K562 treated with DMSO at 1 percent for 12 hours (cell line): Measurements from ENCODE around the gene SUPT5H. TPM values are rescaled to one million over a fixed set of nuclear protein-coding genes. Genes with fewer than 3 reads are reported as not detected.

Experiments
- total RNA-seq: library from RNA; unstranded; fragments of 300-600 nt; gene quantifications from 2 replicates; pipeline ENCODE4 v1.2.3, GENCODE V29; 2022; ENCODE audit not compliant: insufficient read depth

Gene SUPT5H
- total RNA-seq = 87.3 and 120 TPM in 2 replicates

DNA sequence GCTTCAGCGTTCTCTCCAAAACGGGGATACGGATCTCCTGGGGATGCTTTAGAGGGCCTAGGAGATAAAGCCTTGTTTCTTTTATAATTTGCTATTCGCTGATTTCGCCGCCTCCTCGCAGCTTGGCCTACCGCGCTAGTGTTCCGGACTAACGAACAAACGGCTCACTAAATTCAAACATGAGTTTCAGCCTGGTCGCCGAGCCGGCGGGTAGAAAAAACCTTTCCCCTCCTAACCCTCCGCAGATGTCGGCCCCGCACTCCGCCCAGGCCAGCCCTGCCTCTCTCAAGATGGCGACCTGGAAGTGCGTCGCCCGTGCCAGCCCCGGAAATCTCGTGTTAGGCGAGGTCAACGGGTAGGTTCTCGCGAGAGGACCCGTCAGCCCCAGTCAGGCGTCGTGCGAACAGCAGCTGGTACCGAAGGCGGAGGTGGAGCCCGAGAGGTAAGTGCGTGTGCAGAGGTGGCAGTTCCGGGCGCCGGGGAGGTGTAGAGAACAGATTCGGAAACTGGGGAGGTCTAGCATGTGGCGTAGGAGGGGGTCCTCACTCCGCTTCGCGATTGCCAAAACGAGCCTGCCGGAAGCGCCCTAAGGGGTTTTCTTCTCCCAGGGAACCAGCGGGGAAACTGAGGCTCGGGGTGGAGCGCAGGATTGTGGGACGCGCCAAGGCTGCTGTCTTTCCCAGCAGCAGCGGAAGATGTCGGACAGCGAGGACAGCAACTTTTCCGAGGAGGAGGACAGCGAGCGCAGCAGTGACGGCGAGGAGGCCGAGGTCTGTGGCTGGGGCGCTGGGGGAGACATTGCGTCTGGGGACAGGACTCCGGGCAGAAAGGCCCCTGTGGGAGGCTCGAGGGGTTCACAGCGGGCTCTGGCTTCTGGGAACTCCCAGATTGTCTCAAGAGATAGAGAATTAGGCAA is at the start of gene SUPT5H:
SUPT5H (plus strand) TSS at position 387 of the 916 bp plus-strand sequence; CDS start at position 696, 309 bp downstream.

DNA sequence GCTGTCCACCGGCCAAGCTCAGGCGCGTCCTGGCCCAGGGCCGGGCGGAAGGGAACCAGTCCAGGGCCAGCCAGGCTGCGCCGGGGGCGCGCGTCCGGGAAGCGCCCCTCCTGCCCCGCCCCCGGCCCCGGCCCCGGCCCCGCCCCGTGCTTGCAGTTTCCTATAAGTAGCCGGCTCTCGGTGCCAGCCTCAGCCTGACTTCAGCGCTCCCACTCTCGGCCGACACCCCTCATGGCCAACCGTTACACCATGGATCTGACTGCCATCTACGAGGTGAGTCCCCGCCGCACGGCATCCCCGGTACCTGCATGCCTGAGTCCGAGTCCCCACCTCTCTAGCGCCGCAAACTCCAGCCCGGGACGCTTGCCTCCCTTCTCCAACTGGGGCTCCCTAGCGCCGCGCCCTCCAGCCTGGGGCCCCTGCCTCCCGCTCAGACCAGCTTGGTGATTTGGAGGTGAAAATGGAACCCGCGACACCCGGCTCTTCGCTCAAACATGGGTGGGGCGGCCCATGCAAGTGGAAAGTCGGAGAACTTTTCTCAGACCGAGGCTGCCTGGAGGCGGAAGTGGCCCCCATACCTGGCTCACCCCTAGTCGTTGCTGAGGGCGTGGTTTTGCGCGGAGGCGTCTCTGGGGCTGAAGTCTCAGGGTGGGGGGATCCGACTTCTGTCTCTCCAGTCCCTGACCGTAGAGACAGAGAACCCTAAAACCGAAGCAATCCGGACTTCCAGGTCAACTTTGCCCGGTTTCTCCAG is 38.5 kb upstream of the SUPT5H start, which contains the start of gene ZFP36:
ZFP36 (plus strand) TSS at position 192 of the 754 bp plus-strand sequence; CDS start at position 250, 58 bp downstream.

DNA sequence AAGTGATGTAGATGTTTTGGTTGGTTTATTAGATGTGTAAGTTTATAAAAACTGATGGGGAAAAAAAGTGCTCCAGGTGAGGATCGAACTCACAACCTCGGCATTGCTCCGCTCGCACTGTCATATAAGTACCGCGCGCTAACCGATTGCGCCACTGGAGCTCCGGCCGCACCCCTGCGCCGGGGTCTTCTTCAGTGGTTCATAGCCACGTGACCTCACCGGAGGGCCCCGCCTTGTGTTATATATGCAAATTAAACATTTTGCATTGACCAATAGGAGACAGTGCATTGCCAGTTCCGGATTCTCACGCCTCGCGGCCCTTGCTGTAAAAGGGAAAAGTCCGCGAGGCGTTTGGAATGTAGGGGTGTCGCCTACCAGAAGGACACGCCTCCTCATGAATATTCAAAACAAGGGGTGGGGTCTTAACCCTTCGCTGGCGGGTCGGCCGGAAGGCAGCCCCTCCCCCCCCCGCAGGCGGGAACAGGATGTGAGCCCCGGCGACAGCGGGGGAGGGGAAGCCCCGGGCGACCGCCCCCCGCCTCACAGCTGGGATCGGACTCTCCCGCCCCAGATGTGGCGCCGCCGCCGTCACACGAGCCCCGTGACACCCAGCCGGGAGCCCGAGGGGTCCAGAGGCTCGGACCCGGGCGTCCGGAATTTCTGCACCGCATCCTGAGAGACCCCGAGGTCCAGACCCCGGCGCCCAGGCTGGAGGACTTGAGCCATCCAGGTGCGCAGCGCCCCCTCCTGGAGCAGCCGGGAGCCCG is 33.1 kb upstream of the SUPT5H start, which contains the start of gene PLEKHG2:
PLEKHG2 (plus strand) TSS at position 570 of the 767 bp plus-strand sequence. CDS start 1,418 bp downstream, outside the sequence.

DNA sequence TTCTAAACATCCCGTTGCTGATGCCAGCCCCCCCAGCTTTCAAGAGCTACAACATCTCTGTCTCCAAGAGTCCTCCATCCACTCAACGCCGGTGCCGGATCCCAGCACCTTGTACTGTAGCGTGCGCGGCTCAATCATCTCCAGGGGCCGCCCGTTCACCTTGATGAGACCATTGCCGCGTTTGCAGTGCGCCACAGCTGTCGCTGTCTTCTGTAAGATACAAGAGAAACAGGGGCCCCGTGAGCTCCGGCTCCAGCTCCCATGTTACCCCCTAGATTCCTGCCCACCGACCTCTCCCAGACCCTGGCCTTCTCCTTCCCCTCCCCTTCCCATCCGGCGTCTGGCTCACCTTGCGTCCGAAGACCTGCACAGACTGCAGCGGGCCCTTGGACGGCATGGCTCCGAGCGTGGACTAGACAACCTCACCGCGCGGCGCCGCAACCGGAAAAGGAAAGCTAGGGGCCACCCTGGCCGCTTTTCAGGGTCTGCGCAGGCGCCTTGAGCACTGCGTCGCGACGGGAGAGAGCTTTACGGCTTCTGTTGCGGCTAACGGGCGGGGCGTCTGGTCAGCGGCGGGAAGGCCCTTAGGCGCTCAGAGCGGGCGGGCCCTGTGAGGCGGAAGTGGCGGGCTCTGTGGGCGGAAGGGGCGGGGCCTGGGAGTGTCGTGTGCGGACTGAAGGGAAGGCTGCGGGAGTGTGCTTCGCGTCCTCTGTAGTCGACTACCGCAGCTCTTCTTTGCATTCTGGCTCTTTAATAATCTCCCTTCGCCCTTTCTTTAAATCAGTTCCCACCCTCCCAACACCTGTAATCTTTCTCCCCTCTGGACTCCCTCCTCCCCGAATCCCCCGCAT is 9.7 kb upstream of the SUPT5H start, which contains the start of gene RPS16:
RPS16 (minus strand) TSS at position 451 of the 851 bp plus-strand sequence; CDS start at position 397, 54 bp downstream.

DNA sequence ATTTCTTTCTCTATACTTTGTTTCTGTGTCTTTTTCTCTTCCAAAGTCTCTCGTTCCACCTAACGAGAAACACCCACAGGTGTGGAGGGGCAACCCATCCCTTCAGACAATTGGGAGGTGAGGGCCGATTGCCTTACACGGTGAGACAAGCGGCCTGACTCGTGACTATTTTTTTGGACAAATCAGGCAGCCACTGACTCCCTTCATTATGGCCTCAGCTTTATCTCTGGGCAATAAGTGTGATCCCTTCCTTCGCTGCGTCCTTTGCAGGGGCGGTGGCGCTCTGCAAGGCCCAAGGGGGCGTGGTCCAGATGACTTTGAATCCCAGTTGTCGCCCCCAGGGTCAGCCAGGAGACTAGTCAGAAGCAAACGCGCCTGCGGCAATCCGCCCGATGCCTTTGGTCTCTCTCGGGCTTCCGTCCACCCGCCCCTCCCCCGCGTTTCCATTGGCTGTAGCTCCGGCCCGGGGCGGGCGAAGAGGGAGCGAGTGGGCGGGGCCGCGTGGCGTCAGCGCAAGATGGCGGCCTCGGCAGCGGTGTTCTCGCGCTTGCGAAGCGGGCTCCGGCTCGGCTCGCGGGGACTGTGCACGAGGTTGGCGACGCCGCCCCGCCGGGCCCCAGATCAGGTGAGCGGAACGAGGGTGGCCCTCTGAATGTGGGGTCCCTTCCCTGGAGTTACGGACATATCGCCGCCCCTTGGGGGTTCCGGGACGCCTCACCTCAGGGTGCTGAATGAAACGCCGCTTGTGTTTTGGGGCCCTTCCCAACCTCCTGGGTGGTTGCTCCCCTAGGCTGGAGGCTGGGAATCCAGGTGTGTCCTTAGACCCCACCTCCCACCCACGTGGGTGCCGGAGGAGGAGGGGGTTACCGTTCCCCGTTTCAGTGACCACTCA is 35.2 kb downstream of the SUPT5H start, which contains the start of gene TIMM50:
TIMM50 (plus strand) TSS at position 502 of the 892 bp plus-strand sequence; CDS start at position 518, 16 bp downstream.

DNA sequence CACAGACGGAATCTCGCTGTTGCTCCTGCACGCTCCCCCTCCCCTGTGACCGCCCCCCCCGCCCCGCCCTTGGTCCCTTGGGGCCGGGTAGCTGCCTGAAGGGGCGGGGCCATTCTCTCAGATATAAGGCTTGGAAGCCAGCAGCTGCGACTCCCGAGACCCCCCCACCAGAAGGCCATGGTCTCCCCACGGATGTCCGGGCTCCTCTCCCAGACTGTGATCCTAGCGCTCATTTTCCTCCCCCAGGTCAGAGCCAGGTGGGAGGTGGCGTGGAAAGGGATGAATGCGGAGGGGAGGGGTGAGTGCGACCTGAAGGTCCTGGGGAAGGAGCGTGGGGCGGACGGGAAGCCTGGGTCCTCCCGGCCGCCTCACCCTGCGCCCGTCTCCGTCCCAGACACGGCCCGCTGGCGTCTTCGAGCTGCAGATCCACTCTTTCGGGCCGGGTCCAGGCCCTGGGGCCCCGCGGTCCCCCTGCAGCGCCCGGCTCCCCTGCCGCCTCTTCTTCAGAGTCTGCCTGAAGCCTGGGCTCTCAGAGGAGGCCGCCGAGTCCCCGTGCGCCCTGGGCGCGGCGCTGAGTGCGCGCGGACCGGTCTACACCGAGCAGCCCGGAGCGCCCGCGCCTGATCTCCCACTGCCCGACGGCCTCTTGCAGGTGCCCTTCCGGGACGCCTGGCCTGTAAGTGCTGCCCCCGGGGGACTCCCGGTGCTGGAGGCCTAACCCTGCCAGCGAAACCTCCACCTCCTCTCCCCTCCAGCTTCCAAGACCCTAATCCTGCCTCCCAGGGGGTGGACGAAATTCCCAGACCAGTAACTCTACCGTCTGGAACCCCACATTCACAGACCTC is 53.6 kb downstream of the SUPT5H start, which contains the start of gene DLL3:
DLL3 (plus strand) TSS at position 150 of the 845 bp plus-strand sequence; CDS start at position 178, 28 bp downstream.

DNA sequence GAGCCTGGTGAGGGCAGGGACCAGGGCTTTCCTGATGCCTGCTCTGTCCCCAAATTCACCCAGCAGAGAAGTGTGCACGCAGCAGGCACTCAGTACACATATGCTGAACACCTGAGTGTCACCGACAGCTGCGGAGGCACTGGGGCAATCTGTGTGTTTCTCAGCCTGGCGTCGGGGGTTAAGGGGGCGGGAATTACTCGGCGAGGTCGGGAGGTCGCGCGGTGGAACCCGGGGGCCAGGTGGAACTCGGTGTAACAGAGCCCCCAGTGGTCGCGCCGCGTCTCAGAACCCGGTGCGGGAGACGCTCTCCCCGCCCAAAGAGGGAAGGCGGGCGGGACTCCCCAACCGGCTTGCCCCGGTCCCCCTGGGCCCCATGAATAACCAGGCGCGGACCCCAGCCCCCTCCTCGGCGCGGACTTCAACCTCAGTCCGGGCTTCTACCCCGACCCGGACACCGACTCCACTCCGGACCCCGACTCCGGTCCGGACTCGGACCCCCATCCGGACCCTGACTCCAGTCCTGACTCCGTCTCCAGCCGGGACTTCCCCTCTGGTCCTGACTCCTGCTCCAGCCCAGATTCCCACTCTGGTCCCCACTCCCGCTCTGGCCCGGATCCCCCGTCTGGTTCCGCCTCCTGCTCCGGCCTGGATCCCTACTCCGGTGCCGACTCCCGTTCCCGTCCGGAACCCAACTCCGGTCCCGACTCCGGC is 69.6 kb downstream of the SUPT5H start, which contains the start of gene SELENOV:
SELENOV (plus strand) TSS at position 300 of the 711 bp plus-strand sequence; CDS start at position 374, 74 bp downstream.

Other genes with a start within 250 kb of the SUPT5H start
- gene NCCRP1, start 248.6 kb upstream of the SUPT5H start, total RNA-seq = not detected in 2 replicates
- gene SYCN, start 241.3 kb upstream of the SUPT5H start, total RNA-seq = not detected in 2 replicates
- not detected in 2 replicates for gene IFNL3, start 200.6 kb upstream of the SUPT5H start, total RNA-seq
- not detected in 2 replicates for gene IFNL4, start 196.7 kb upstream of the SUPT5H start, total RNA-seq
- not detected in 2 replicates for gene IFNL2, start 177.2 kb upstream of the SUPT5H start, total RNA-seq
- not detected in 2 replicates for gene IFNL1, start 149.2 kb upstream of the SUPT5H start, total RNA-seq
- gene LRFN1, start 124.7 kb upstream of the SUPT5H start, total RNA-seq = 6.5 and 7.8 TPM in 2 replicates
- gene GMFG, start 109.5 kb upstream of the SUPT5H start, total RNA-seq = 80.2 and 106 TPM in 2 replicates
- 65.8 and 145 TPM in 2 replicates for gene SAMD4B, start 103.2 kb upstream of the SUPT5H start, total RNA-seq
- gene PAF1, start 54.5 kb upstream of the SUPT5H start, total RNA-seq = 36.9 and 49.1 TPM in 2 replicates
- gene MED29, start 54.2 kb upstream of the SUPT5H start, total RNA-seq = 19.4 and 29.2 TPM in 2 replicates
- 14.9 and 25.6 TPM in 2 replicates for gene ZFP36, start 38.7 kb upstream of the SUPT5H start, total RNA-seq
- 3.2 and 10.9 TPM in 2 replicates for gene PLEKHG2, start 32.9 kb upstream of the SUPT5H start, total RNA-seq
- 8,803 and 14,511 TPM in 2 replicates for gene RPS16, start 9.6 kb upstream of the SUPT5H start, total RNA-seq
- 103 and 120 TPM in 2 replicates for gene TIMM50, start 35.3 kb downstream of the SUPT5H start, total RNA-seq
- 0.70 and 2.0 TPM in 2 replicates for gene DLL3, start 53.4 kb downstream of the SUPT5H start, total RNA-seq
- not detected in 2 replicates for gene SELENOV, start 69.6 kb downstream of the SUPT5H start, total RNA-seq
- gene EID2B, start 87.3 kb downstream of the SUPT5H start, total RNA-seq = 4.9 and 9.6 TPM in 2 replicates
- 19.1 and 23.0 TPM in 2 replicates for gene EID2, start 94.6 kb downstream of the SUPT5H start, total RNA-seq
- 3.8 TPM in 1 of 2 replicates, not detected in the other for gene LGALS13, start 156.9 kb downstream of the SUPT5H start, total RNA-seq
- not detected in 2 replicates for gene LGALS16, start 210.3 kb downstream of the SUPT5H start, total RNA-seq